GM10847 (cell line): ENCODE measurements around the gene ZC3H12D.

ENCODE experiments used
- POLR2A ChIP-seq: IDR thresholded peaks from 2 replicates; pipeline ENCODE4 v1.6.1; 2011; ENCODE audit not compliant: insufficient read length; ENCODE audit errors: extremely low read depth

The ZC3H12D gene

DNA sequence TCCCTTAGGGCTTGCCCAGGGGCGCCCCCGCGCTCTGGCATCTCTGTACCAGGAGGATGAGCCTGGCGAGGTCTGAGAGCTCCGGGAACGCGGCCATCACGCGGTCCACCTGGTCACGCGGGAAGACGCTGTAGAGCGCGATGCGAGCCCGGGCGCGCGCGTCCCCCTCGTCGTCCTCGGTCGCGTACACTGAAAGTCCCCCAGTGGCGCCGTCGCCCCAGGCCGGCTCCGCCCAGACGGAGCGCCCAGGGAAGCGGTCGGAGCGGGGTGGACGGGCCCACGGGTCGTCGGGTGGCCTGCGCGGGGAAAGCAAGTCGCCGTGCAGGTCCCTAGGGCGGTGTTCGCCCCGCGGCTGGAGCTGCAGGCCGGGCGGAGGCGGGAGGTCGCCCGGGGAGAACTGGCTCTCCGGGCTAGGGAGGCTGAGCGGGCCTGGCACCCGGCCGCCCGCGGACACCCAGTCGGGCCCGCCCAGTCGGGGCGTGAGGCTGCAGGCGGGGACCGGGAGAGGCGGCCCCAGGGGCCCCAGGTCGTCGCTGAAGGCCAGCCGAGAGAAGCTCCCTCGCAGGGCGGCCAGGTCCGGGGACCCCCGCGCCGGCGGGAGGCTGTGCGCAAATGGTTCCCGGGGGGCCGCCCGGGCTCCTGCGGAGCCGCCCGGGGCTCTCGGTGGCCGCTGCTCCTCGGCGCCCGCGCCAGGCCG lies 34.0 kb downstream of the ZC3H12D start:
- TF ChIP-seq POLR2A = no peak

DNA sequence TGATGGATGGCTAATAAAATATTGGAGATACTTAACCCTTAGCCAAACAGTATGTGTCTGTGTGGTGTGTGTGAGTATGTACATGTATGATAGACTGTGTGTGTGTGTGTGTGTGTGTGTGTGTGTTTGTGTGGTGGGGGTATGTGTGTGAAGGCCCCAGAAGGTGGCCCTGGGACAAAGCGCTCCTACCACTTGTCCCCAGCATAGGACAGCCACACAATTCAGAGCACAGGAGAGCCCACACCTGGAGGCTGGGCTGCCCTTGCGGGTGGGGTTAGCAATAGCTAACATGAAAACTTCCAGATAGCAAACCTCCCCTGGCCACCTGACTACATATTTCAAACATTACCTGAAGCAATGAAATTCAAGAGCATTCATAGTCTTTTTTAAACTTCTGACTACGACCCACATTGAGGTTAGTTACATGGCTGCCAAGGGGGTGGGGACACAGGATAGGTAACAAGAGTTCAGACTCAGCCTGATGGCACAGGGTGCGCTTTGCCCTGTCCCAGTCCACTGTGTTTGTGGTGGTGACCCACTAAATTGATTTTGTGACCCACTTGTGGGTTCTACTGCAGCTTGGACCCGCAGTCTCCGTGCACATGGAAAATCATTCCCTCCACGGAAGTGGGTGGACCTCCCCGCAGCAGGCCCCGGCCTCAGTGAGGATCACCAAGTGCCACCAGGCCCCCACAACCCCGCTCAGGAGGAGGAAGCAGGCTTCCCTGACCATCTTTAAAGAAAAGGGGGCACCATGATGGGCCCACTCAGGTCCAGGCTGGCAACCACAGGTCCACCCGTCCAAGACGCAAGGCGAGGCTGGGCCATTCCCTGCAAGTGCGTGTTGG lies 34.8 kb downstream of the ZC3H12D start:
- no peak for TF ChIP-seq POLR2A

DNA sequence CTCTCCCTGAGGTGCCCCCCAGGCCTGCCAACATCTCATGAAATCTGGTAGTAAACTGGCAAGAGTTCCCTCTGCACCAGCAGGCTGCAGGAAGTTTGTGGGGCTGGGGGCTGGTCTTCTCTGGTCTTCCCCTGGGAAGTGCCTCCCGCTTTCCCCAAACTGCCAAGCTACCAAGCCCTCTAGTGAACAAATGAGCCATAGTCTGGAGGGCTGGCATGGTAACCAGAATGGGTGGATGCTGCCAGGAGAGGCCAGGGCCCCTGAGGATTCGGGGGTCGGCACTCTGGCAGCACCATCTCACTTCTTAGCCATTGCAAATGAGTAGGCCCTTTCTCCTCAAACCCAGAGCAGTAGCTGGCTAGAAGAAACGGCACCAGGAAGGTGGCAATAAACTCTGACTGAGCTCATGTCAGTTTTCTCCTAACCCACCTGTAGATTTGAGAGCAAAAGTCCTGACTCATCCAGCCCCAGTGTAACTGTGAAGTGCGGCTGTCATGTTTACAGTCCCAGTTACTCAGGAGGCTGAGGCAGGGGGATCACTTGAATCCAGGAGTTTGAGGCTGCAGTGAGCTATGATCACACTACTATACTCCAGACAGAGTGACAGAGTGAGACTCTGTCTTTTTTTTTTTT lies 35.9 kb downstream of the ZC3H12D start:
- no peak for TF ChIP-seq POLR2A

DNA sequence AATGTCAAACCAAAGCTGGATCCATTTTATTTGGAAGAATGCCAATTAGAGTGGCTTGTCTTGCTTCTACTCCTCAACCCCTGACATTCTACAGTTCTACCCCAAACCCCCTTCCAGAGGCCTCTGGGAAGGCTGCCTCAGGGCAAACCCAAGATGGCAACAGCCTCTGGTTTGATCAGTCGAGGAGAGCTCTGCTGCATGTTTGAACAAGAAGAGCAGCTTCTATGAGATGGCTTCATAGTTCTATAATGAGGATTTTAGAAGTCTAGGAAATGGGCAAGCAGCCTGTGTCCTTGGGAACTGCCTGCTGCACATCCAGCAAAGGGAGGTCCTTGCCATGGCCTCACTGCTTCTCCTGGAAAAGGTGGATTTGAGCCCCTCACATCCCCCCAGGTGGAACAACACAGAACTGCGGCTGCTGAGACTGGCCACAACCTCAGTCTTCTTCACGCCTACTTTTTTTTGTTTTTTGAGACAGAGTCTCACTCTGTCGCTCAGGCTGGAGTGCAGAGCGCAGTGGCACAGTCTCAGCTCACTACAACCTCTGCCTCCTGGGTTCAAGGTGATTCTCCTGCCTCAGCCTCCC lies 37.9 kb downstream of the ZC3H12D start:
- no peak for TF ChIP-seq POLR2A

- no peak for TF ChIP-seq POLR2A
Observed at GRCh38 chr6:149445573-149445972, 39.2 kb downstream of the ZC3H12D start.

GRCh38 chr6:149445095-149445466 lies 39.7 kb downstream of the ZC3H12D start:
- TF ChIP-seq POLR2A = no peak

DNA sequence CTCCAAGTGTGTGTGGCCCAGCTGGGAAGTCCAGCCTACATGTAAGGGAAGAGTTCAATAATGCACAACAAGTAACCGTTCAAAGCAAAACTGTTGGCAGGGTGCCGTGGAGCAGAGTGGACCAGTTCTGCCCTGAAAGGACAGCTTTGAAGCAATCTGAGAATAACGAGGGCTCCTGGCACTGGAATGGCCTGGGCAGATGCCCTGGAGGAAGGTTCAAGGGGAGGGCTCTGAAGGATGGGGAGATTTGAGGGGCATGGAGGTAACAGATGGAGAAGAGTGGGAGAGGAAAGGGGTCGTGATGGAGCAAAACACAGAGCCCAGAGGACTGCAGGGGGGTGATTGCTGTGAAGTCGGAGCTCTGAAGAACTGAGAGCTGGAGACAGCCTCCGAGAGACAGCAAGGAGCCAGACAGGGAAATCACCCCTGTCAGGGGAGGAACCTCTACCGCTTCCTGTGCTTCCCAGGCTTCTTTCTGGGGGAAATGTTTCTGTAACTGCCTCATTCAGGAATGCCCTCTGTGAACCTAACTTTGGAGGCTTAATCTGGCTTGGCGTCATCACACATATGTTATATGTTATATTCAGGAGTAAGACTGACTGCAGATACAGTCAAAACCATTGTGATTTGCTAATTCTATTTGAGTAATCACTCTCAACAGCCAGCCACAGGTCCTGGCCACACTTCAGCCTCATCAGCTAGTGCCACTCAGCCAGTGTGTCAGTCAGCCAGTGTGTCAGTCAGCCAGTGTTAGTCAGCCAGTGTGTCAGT lies 41.2 kb downstream of the ZC3H12D start:
- TF ChIP-seq POLR2A = no peak

GRCh38 chr6:149441740-149442139 lies 43.1 kb downstream of the ZC3H12D start:
- TF ChIP-seq POLR2A = no peak

- TF ChIP-seq POLR2A = no peak
Observed at GRCh38 chr6:149440735-149441671, 43.8 kb downstream of the ZC3H12D start.

DNA sequence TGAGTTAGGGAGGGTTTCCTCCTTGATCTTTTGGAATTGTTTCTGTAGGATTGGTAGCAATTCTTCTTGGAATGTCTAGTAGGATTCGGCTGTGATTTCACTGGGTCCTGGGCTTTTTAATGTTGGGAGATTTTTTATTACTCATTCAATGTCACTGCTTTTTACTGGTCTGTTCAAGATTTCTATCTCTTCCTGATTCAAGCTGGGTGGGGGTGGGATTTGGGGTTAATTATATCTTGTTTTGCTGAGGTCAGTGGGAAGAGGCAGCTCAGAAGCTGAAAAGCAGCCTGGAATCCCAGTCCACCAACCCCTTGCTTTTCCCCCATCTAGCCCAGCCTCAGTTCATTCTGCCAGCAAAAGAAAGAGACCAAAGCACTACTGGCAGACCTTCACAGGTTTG lies 45.2 kb downstream of the ZC3H12D start:
- no peak for TF ChIP-seq POLR2A

DNA sequence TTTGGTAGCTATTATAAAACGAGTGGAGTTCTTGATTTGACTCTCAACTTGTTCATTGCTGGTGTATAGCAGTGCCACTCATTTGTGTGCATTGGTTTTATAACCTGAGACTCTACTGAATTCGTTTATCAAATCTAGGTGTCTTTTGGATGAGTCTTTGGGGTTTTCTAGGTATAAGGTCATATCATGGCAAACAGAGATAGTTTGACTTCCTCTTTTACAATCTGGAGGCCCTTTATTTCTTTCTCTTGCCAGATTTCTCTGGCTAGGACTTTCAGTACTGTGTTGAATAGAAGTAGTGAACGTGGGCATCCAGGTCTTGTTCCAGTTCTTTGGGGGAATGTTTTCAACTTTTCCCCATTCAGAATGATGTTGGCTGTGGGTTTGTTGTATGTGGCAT lies 46.0 kb downstream of the ZC3H12D start:
- TF ChIP-seq POLR2A = no peak

GRCh38 chr6:149437212-149437611 lies 47.6 kb downstream of the ZC3H12D start:
- no peak for TF ChIP-seq POLR2A

DNA sequence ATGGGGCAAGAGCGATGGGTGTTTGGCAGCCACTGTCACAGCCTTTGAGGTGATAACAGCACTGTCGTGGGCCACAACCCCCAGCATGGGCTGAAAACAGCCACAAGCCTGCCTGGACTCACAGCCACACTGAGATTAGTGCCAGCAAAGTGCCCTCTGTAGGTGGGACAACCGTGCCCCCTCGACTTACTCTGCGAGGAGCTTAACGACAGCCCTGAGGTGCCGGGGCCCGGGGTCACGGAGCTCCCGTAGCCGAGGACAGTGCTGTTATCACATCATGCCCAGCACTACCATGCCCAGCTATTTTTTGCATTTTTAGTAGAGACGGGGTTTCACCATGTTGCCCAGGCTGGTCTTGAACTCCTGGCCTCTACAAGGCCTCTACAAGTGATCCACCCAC lies 48.2 kb downstream of the ZC3H12D start:
- no peak for TF ChIP-seq POLR2A
